Right lobe of liver (tissue), 4 donors: ENCODE data around the gene ACSS1.

ENCODE experiments used
- CTCF ChIP-seq, 4 donors: fragments of 200-600 bp in 3 of 4; fragments of 450-650 bp in 1 of 4; IDR thresholded peaks; one replicate each; pipeline versions ENCODE4 v1.5.1 to v1.8.0; 2016 to 2022; ENCODE audit warnings: antibody characterized with exemption in 4 of 4, mild to moderate bottlenecking in 2 of 4
- POLR2A ChIP-seq: fragments of 450-650 bp; IDR thresholded peaks from one replicate; pipeline ENCODE4 v1.6.1; 2017; ENCODE audit warnings: antibody characterized with exemption, mild to moderate bottlenecking
- donor health status: DM: no; HTN: no; CAD: no.
- donor health status: DM: no; HTN: no; CAD: no.
- donor health status: DM: no; HTN: yes; CAD: no.

GRCh38 chr20:25081065-25081729 is 23.3 kb upstream of the ACSS1 start:
- TF ChIP-seq POLR2A: no peak
- TF ChIP-seq CTCF (IDR thresholded peaks at IDR 0.05): no peak
